Measurements from ENCODE around the gene ANKRD49.
"Not testable (repeated sequence)": the region's sequence is repeated elsewhere in the genome, so short reads cannot be mapped to it uniquely, and the experiment has no call there.

ANKRD49 gene, protein sequence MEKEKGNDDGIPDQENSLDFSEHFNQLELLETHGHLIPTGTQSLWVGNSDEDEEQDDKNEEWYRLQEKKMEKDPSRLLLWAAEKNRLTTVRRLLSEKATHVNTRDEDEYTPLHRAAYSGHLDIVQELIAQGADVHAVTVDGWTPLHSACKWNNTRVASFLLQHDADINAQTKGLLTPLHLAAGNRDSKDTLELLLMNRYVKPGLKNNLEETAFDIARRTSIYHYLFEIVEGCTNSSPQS

DNA sequence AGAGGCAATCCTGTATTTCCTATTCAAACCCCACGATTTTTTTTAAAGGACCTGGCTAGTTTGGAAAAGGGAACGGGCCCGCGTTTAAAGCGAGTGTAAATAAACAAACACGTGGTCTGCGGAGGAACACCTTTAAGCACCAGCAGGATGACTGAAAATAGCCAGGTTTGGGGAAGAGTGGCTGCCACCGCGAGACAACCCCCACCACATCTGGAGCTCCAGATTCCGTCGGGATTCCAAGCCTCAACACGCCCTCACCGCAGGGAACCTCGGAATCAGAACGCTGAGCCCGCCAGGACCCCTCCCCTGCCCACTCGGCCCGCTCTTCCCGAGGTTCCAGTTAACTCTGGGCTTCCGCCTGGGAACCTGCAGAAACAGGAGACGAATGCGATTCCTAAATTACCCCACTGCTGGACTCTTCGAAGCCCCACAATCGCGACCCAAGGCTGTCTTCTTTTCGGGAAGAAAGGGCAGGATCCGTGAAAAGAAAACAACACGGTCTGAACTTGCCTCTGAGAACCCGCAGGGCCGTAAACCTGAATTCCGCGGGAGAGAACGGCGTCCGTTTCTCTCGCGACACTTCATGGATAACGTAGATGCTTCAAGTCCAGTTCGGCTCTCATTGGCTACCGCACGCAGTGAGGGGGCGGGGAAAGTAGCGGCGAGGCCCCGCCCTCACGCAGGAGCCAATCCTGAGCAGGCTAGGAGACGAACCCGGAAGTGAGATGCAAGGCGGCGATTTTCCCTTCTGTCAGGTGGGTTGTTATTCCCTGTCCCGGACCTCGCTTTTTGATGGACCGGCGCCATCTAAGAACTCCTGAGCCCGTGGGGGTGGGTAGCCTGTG lies at the start of gene ANKRD49, which contains the start of gene MRE11:
Gene ANKRD49, plus strand, starts transcription at position 704 of the 845 bp plus-strand sequence. CDS start 2,710 bp downstream, outside the sequence.
Gene MRE11, minus strand, starts transcription at position 564 of the 845 bp plus-strand sequence. CDS start 1,043 bp downstream, outside the sequence.
- DNase-seq (ENCODE audit: low read depth): peak; percentile 96

DNA sequence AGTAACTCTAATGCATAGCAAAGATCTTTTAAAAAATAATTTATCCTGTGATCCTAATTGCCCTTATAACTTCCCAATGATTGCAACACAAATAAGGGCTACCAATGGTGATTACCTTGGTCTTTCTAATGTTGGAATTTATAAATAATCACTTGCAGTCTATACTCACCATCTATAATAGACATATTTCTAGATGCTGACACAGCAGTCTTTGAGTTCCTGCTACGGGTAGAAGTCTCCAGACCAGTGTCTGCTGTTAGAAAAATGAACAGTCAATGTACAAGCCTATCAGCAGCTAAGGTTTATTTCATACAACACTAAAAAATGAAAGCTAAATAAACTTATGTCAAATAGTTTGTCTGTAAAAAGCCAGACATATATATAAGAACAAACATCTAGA lies 48.1 kb upstream of the ANKRD49 start:
- no peak for DNase-seq (ENCODE audit: low read depth)

DNA sequence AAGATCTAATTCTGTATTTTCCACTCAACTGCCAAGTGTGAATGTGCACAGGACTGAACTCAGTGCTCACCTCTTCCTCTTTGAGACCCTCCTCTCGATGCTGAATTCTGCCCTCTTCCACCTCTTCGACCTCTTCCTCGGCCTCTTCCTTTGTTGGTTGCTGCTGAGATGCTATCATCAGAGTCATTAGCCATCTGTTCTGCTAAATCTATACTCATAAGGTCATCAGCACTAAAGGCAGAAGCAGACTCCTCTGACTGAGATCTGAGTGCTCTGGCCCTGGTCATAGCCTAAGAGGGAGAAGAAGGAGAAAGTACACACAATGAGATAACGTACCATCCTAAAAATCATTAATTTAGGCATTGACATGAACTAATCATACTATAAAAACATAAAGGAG lies 46.6 kb upstream of the ANKRD49 start:
- no peak for DNase-seq (ENCODE audit: low read depth)

DNA sequence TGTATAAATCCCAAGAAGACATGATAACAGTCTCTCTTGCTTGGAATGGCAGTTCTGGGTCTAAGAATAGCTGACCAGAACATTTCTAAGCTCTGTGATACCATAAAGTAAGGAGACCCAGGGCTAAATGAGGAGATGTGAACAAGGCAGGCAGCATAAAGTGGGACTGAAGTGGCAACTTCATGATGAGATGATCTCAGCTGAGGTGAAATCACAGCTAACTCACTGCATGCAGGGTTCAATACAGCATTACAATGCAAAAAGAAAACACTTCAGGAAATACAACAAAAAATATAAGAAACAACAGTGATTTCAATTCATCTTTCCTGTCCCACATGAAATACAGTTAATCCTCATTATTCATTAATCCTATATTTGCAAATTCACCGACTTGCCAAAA lies 44.8 kb upstream of the ANKRD49 start:
- no peak for DNase-seq (ENCODE audit: low read depth)

DNA sequence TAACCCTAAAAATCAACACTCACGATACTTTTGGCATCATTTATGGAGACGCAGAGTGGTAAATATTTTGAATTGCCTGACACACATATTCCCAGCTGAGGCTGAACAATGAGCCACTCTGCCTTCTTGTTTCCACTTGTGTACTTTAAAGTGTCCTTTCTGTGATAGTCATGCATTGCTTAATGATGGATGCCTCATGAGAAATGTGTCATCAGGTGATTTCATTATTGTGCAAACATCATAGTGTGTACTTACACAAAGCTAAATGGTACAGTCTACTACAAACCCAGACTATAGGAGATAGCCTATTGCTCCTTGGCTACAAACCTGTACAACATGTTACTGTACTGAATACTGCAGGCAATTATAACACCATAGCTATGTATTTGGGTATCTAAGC lies 44.3 kb upstream of the ANKRD49 start:
- peak; percentile 53 for DNase-seq (ENCODE audit: low read depth)

DNA sequence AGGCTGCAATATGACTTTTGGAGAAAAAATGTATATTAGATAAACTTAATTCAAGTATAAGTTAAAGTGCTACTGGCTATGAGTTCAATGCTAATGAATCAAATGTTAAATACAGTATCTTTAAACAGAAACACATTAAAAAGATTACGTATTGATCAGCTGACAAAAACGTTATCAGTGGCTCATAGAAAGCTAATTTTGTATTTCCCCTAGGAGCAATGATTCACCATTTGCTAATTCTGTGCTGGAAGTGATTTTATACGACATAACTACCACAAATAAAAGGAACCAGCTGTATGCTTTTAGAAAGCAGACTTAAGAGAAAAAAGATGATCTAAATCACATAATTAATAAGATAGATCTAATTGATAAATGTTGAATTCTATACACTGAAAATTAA lies 43.7 kb upstream of the ANKRD49 start:
- DNase-seq (ENCODE audit: low read depth): peak; percentile 14

DNA sequence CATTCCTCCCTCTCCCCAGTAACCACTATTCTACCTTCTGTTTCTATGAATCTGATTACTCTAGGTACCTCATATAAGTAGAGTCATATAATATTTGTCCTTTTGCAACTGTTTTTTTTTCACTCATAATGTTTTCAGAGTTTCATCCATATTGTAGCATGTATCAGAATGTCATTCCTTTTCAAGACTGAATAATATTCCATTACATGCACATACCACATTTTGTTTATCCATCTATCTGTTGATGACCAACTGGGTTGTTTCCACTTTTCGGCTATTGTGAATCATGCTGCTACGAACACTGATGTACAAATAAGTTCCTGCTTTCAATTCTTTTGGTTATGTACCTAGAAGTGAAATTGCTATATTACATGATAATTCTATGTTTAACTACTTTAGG lies 40.8 kb upstream of the ANKRD49 start:
- no peak for DNase-seq (ENCODE audit: low read depth)

DNA sequence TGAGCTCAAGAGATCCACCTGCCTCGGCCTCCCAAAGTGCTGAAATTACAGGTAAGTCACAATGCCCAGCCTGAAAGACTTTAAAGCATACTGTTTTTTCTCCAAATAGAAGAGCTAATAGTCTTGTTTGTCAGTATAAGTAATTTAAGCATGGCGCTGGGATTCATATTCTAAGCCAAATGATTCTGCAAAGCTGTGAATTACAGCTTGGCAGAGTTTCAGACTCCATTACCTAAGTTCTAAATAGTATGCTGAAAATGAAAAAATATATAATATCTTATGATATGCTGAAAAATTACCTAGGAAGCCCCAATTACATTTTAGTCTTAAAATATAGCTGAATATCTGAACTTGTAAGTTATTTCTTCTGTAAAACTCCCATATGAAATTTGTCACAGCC lies 39.5 kb upstream of the ANKRD49 start:
- no peak for DNase-seq (ENCODE audit: low read depth)

DNA sequence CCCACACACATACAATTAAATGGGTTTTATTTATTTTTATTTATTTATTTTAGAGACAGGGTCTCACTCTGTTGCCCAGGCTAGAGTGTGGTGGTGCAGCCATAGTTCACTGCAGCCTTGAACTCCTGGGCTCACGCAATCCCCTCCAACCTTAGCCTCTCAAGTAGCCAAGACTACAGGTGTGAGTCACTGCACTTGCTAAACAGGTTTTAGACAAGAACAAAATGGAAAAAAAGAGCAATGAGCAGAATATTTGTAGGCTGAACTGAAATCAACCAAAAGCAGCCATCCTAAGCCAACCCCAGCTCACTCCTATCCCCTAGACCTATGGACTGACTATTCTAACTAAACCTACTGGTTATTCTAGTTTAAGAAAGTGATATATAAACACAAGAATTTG lies 37.9 kb upstream of the ANKRD49 start:
- DNase-seq (ENCODE audit: low read depth): no peak

DNA sequence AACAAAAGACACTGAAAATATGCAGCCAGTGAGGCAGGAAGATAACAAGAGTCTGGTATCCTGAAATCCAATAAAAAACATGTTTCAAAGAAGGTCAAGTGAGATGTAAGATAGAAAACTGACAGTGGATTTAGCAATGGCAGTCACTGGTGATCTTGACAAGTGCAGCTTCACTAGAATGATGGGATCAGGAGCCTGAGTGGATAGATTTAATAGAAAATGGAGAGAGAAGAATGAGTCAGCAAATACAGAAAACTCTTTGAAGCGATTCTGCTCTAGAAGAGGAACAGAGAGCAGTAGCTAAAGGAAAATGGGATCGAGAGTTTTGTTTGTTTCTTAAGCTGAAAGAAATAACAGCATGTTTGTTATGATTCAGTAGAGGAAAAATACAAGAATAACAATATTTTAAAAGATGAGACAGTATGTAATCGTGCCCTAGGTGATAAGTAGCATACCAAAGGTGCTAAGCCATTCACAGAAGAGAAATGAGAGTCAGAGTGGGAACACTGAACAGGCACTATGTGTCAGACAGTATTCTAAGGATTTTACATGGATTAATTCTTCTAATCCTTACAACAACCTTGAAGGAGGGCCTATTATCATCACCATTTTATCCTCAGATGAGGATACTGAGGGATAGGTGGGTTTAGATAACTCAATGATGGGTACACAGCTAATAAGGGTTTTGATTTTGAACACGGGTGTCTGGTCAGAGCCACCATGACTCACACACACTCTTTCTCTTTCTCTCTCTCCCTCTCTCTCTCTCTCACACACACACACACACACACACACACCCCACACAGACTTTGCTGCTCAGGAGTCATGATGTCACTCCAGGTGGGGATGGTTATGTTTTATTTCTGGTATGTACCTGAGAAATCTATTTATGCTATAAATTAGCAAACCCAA lies 36.4 kb upstream of the ANKRD49 start:
- DNase-seq (ENCODE audit: low read depth): no peak

DNA sequence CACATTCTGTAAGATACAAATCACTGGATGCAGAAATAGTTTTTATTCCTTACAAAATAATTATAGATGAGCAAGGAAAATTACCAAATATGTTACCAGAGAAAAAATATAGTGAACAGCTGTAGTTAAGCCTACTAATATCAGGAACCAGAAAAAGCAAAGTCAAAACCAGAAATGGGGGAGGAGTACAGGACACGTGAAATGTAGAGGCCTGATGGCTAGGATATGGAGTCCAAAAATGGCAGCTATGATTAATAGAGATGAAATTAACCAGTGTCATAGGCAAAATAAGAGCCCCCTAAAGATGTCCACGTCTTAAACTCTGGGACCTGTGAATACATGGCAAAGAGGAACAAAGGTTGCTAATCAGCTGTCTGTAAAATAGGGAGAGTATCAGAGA lies 34.2 kb upstream of the ANKRD49 start:
- no peak for DNase-seq (ENCODE audit: low read depth)

DNA sequence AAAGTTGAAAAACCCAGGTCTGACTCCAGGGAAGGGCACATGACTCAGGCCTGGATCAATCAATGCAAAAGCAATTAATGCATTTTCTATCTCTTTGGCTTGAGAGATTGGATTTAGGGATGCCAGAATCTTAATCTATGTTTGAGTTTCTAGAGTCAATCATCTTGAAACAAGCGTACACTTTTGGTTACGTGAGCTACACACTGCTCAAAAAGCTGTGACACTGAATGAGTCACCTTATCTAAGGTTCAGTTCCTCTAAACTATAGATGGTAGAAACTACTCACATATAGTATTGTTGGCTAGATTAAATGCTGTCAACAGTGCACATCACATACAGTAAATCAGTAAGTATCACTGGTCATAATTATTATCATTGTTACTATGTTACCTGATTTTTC lies 24.4 kb upstream of the ANKRD49 start:
- DNase-seq (ENCODE audit: low read depth): no peak

DNA sequence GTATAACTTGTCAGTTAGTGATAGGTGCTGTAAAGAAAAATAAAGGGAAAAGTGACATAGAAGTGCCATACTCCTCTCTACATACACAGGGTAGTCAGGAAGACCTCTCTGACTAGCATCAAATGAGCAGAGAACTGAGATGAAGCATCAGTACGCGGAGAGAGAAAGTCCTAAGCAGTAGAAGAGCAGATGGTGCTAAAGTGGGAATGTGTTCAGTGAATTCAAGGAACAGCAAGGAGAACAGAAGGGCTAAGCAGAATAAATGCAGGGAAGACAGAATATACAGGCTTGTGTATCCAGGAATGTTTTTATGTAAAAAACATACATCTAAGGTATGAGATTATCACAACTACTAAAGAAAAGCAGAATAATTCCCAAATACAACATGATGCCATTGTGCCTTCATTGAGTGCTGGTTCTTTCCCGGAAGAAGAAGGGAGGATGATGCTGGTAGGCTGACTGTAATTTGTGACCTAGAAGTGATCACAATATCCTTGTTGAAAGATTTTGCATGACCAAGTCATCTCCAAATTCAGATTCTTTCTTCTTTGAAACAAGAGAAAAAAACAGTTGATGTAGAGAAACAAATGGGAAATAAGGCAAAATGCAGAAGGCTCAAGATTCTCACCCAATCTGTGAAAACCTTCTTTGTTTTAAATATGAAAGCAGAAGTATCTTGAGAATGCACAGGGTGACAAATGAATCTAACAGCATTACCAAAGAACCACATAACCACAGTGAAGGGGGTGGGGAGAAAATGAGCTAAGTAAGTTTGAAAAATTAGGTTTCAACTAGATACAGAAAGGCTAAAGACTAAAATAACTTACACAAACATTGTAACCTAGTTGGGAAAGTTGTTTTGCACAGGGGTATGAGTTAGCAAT lies 20.6 kb upstream of the ANKRD49 start:
- no peak for DNase-seq (ENCODE audit: low read depth)

DNA sequence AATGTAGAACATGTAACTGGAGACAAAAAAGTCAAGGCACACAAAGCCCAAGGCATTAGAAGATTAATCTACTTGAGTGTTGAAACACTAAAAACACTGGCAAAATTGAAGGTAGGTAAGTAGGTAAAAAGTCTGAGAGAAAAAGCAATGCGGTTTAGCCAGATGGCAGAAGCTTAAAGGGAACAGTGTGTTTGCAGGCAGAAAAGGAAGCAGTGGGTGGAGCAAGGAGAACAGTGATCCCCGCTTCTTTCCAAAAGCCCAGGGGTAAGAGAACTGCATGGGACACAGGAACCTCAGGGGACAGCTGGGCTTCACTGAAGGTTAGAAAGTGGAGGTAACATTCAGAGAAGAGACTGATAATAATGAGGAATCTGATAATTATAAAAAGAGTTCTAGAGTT lies 16.2 kb upstream of the ANKRD49 start:
- no peak for DNase-seq (ENCODE audit: low read depth)

DNA sequence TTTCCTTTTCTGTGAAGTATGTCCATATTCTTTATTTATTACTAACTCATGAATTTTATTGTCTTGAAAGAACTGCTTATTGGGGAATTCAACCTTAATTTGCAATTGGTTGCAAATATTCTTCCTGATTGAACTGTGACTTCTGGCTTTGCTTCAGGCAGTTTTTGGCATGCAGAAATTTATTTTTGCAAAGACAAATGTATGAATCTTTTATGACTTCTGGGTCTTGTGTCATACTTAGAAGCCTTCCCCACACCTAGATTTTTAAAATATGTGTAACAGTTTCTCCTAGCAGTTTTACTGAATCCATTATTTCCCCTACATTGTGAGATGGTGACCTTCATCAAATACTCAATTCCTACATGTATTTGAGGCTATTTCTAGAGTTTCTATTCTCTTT lies 12.4 kb upstream of the ANKRD49 start:
- no peak for DNase-seq (ENCODE audit: low read depth)

DNA sequence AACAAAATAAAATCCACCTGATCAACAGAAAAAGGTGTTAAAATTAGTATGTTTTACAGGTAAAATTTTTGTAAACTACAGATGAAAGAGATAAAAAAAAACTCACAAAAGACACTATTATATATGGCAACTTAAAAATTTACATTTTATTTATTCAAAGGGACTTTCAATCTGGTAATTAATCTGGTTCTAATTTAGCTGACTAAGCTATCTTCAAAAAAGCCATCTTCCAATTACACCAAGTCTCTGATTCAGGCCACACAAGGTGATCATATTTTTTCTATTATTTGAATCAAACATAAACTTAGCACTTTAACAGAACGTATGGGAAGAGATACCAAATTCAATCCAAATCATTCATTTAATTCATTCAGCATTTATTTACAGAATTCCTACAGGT lies 7.7 kb upstream of the ANKRD49 start:
- DNase-seq (ENCODE audit: low read depth): no peak

DNA sequence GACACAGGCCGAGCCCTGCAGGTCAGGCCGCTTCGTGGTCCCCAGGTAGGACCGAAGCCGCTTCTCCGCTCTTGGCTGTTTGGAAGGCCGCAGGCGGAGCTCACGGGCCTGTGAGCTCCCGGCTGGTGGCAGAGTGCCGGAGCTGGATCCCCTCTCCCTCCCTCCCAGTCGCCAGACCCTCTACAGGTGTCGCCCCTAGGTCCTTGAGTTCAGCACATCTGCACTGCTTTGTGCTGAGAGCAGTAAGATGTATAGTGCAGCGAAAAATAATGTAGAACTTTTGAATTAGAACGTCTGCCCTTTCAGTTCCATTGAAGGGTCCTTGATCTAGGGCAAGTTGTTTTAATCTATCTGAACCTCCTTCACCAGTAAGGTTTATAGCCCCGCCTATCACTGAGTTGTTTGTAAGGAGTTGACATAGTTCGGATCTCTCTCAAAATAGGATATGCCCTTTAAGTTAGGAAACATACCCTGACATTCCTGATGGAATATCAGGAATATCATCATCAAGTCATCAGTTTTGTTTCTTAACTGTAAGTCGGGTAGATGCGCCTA lies 419 bp downstream of the ANKRD49 start:
- DNase-seq (ENCODE audit: low read depth): no peak

DNA sequence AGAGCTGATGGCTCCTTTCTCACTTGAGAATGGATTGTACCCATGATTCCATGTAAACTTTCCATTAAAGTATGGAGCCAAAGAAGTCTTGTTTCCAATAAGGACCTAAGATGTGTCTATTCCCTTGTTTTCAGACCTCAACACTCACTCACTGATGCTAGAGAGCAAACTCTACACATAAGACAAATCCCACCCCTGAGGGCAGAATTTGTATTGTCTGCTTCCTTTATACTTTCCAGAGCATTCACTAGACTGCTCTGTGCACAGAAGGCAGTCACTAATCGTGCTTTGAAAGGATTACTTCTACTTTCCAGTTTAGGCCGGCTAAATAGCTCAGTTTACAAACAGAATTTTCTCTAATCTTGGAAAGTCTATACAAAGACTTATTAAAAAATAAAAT lies 6.4 kb downstream of the ANKRD49 start:
- no peak for DNase-seq (ENCODE audit: low read depth)

DNA sequence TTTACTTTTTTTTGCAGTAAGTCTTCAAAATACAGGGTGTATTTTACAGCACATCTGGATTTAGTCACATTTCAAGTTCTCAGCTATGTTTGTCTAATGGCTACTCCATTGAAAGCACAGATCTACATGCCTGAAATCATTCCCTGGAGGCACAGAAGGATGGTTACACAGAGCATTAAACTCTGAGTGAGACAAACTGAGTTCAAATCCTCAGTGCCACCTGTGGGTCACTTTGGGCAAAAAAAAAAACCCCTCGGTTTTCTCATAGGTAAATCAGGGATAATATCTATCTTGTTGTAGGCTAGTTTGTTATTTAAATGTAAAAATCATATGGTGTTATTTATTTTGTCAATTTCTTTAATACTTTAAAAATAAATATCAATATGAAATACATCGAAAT lies 7.7 kb downstream of the ANKRD49 start:
- no peak for DNase-seq (ENCODE audit: low read depth)

DNA sequence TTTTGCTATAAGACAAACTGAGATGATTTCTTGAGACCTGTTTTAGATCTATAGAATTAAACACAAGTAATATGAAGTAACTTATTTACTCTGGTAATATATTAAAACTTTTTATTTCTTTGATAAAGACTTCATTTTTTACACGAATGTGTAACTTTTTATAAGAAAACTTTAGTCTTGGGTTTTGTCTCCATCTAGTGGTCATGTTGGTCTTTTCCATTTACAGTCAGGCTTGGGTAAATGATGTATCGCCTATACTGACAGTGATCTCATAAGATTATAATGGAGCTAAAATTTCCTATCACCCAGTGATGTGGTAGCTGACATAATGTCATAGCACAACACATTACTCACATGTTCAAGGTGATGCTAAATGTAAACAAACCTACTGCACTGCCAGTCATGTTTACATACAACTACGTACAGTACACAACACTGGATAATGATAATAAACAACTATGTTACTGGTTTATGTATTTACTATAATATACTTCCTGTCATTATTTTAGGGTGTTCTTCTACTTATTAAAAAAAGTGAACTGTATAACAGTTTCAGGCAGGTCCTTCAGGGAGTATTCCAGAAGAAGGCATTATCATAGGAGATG lies 11.0 kb downstream of the ANKRD49 start:
- no peak for DNase-seq (ENCODE audit: low read depth)

DNA sequence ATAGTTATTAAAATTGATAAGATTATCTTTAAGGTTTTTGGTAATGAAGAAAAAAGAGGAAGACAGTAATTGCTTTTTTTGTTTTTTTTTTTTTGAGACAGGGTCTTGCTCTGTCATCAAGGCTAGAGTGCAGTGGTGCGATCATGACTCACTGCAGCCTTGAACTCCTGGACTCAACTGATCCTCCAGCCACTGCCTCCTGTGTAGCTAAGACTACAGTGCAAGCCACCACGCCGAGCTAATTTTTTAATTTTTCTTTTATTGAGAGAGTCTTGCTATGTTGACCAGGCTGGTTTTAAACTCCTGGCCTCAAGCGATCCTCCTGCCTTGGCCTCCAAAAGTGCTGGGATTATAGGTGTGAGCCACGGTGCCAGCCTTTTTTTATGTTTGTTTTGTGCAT lies 12.7 kb downstream of the ANKRD49 start:
- DNase-seq (ENCODE audit: low read depth): not testable (repeated sequence)
